IMR-90 (cell line): ENCODE results near the gene SH3BP5. TPM values are rescaled to one million over a fixed set of nuclear protein-coding genes. Genes with fewer than 3 reads are reported as not detected.

Source experiments
- ATAC-seq: fragments of 200-7000 bp; cut with Tn5 transposase; 2 replicates; pipeline ENCODE4 v1.9.1; 2020; ENCODE audit warnings: low read depth, mild to moderate bottlenecking, moderate library complexity
- BruUV-seq: library from RNA; stranded (reverse); fragments of 400-500 nt; replicated peaks from 2 replicates; lab custom pipeline; 2021; lab: Mats Ljungman, UMichigan
- CTCF ChIA-PET: fragments of 300-600 bp; formaldehyde crosslinking; extraction: SDS; loops from one replicate; lab custom pipeline; 2021; ENCODE audit warnings: antibody characterized with exemption; lab: Yijun Ruan, JAX
- POLR2A ChIA-PET: fragments of 300-600 bp; sonication (Branson Sonifier 250); formaldehyde crosslinking; loops from one replicate; lab custom pipeline; 2022; ENCODE audit warnings: antibody characterized with exemption; ENCODE audit not compliant: unreplicated experiment; lab: Charles Lee
- DNase-seq: peaks from one replicate; pipeline ENCODE4 v3.0.0; 2013
- H2AFZ ChIP-seq: replicated peaks from 2 replicates; pipeline ENCODE3; 2013; ENCODE audit warnings: low read length, mild to moderate bottlenecking; ENCODE audit not compliant: poor library complexity
- H2AK5ac ChIP-seq: 2 replicates; pipeline ENCODE4 v1.6.1; 2013; ENCODE audit warnings: low read depth, low read length, inconsistent platforms
- H2AK9ac ChIP-seq: replicated peaks from 2 replicates; pipeline ENCODE3; 2013; ENCODE audit warnings: mild to moderate bottlenecking, low read depth, low read length, moderate library complexity; ENCODE audit not compliant: poor library complexity
- H2BK120ac ChIP-seq: 2 replicates; pipeline ENCODE4 v1.6.1; 2013; ENCODE audit warnings: low read depth, low read length, inconsistent platforms
- H2BK15ac ChIP-seq: 3 replicates; pipeline ENCODE4 v1.6.1; 2013; ENCODE audit warnings: low read depth, low read length, inconsistent platforms
- H2BK20ac ChIP-seq: 2 replicates; pipeline ENCODE4 v1.6.1; 2013; ENCODE audit warnings: low read depth, mild to moderate bottlenecking, inconsistent platforms, low read length, moderate library complexity
- H2BK5ac ChIP-seq: 2 replicates; pipeline ENCODE4 v1.6.1; 2013; ENCODE audit warnings: mild to moderate bottlenecking, low read depth, low read length, inconsistent platforms; ENCODE audit not compliant: poor library complexity, severe bottlenecking
- H3K14ac ChIP-seq: replicated peaks from 2 replicates; pipeline ENCODE4 v1.6.1; 2013; ENCODE audit warnings: low read depth, low read length, inconsistent platforms
- H3K18ac ChIP-seq: 2 replicates; pipeline ENCODE4 v1.6.1; 2013; ENCODE audit warnings: low read depth, low read length, control low read depth
- H3K23ac ChIP-seq: 2 replicates; pipeline ENCODE4 v1.6.1; 2013; ENCODE audit warnings: low read depth, low read length, inconsistent platforms
- H3K27ac ChIP-seq: 2 replicates; pipeline ENCODE4 v1.5.1; 2013; ENCODE audit warnings: mild to moderate bottlenecking, control low read depth, low read length; ENCODE audit not compliant: insufficient read depth
- H3K27me3 ChIP-seq: 2 replicates; pipeline ENCODE4 v1.6.1; 2013; ENCODE audit warnings: low read length; ENCODE audit not compliant: control insufficient read depth, insufficient read depth
- H3K36me3 ChIP-seq: 2 replicates; pipeline ENCODE4 v1.6.1; 2013; ENCODE audit warnings: low read length, mixed read lengths; ENCODE audit not compliant: control insufficient read depth, insufficient read depth
- H3K4ac ChIP-seq: 2 replicates; pipeline ENCODE4 v1.6.1; 2013; ENCODE audit warnings: low read depth, low read length, inconsistent platforms
- H3K4me1 ChIP-seq: 2 replicates; pipeline ENCODE4 v1.6.1; 2013; ENCODE audit warnings: low read length, mixed read lengths; ENCODE audit not compliant: control insufficient read depth, insufficient read depth
- H3K4me2 ChIP-seq: 2 replicates; pipeline ENCODE4 v1.6.1; 2013; ENCODE audit warnings: low read depth, mild to moderate bottlenecking, control low read depth, low read length, moderate library complexity
- H3K4me3 ChIP-seq: 2 replicates; pipeline ENCODE4 v1.5.1; 2013; ENCODE audit warnings: low read depth, mild to moderate bottlenecking, control low read depth, low read length, moderate library complexity; ENCODE audit not compliant: insufficient read depth
- H3K56ac ChIP-seq: 2 replicates; pipeline ENCODE4 v1.6.1; 2013; ENCODE audit warnings: low read length, inconsistent platforms; ENCODE audit not compliant: insufficient read depth; ENCODE audit errors: extremely low read depth
- H3K79me1 ChIP-seq, 2 experiments: 2 replicates each; pipeline ENCODE4 v1.6.1; 2013; ENCODE audit warnings: low read length in 2 of 2, inconsistent platforms in 1 of 2, low read depth in 1 of 2
- H3K9ac ChIP-seq: 2 replicates; pipeline ENCODE4 v1.6.1; 2013; ENCODE audit warnings: low read depth, low read length, control low read depth
- H3K9me1 ChIP-seq: 2 replicates; pipeline ENCODE4 v1.6.1; 2013; ENCODE audit warnings: low read length, inconsistent platforms; ENCODE audit not compliant: insufficient read depth
- H3K9me3 ChIP-seq: 2 replicates; pipeline ENCODE4 v1.6.1; 2013; ENCODE audit warnings: low read length; ENCODE audit not compliant: control insufficient read depth, insufficient read depth
- H4K20me1 ChIP-seq: 2 replicates; pipeline ENCODE4 v1.6.1; 2013; ENCODE audit warnings: low read length, inconsistent platforms; ENCODE audit not compliant: insufficient read depth
- H4K5ac ChIP-seq: 2 replicates; pipeline ENCODE4 v1.6.1; 2013; ENCODE audit warnings: mild to moderate bottlenecking, low read depth, low read length, control low read depth
- H4K8ac ChIP-seq, 2 experiments: 2 replicates each; pipeline ENCODE4 v1.6.1; 2013; ENCODE audit warnings: low read depth in 2 of 2, low read length in 2 of 2, control low read depth in 1 of 2, inconsistent platforms in 1 of 2
- H4K91ac ChIP-seq: 2 replicates; pipeline ENCODE4 v1.6.1; 2013; ENCODE audit warnings: low read depth, low read length, inconsistent platforms; ENCODE audit not compliant: insufficient read depth
- BHLHE40 ChIP-seq: fragments of 150-350 bp; IDR thresholded peaks from 2 replicates; pipeline ENCODE4 v1.6.1; 2016; ENCODE audit warnings: mild to moderate bottlenecking, low read depth, low read length
- CEBPB ChIP-seq: IDR thresholded peaks from 2 replicates; pipeline ENCODE4 v1.6.1; 2012; ENCODE audit warnings: low read depth, low read length, improper control_type of control experiment
- CHD1 ChIP-seq: IDR thresholded peaks from 2 replicates; pipeline ENCODE4 v1.6.1; 2012; ENCODE audit warnings: low read depth, low read length, improper control_type of control experiment
- CTCF ChIP-seq: conservative IDR thresholded peaks from 2 replicates; pipeline ENCODE4 v1.5.1; 2012; ENCODE audit warnings: mild to moderate bottlenecking, low read depth, low read length, improper control_type of control experiment
- ELK1 ChIP-seq: fragments of 150-350 bp; IDR thresholded peaks from 2 replicates; pipeline ENCODE4 v1.6.1; 2016; ENCODE audit warnings: low read depth, mild to moderate bottlenecking, low read length, moderate library complexity, borderline replicate concordance
- FOS ChIP-seq: fragments of 150-350 bp; IDR thresholded peaks from 2 replicates; pipeline ENCODE4 v1.6.1; 2016; ENCODE audit warnings: low read depth, low read length
- MAFK ChIP-seq: IDR thresholded peaks from 2 replicates; pipeline ENCODE4 v1.6.1; 2012; ENCODE audit warnings: low read depth, low read length, improper control_type of control experiment
- MAZ ChIP-seq: IDR thresholded peaks from 2 replicates; pipeline ENCODE4 v1.6.1; 2012; ENCODE audit warnings: low read depth, mild to moderate bottlenecking, low read length, improper control_type of control experiment, moderate library complexity, borderline replicate concordance
- MXI1 ChIP-seq: IDR thresholded peaks from 2 replicates; pipeline ENCODE4 v1.6.1; 2012; ENCODE audit warnings: low read depth, mild to moderate bottlenecking, low read length, moderate library complexity, borderline replicate concordance
- NFE2L2 ChIP-seq: fragments of 150-350 bp; IDR thresholded peaks from 2 replicates; pipeline ENCODE4 v1.6.1; 2016; ENCODE audit warnings: low read depth, mild to moderate bottlenecking, low read length
- POLR2A ChIP-seq: IDR thresholded peaks from 2 replicates; pipeline ENCODE4 v1.6.1; 2012; ENCODE audit warnings: mild to moderate bottlenecking, low read depth, low read length
- RAD21 ChIP-seq: IDR thresholded peaks from 2 replicates; pipeline ENCODE4 v1.6.1; 2012; ENCODE audit warnings: low read length, improper control_type of control experiment
- RCOR1 ChIP-seq: IDR thresholded peaks from 2 replicates; pipeline ENCODE4 v1.6.1; 2012; ENCODE audit warnings: mild to moderate bottlenecking, low read length, improper control_type of control experiment; ENCODE audit not compliant: insufficient replicate concordance
- RFX5 ChIP-seq: IDR thresholded peaks from 2 replicates; pipeline ENCODE4 v1.8.0; 2012; ENCODE audit warnings: low read depth, mild to moderate bottlenecking, low read length, moderate library complexity
- SMC3 ChIP-seq: fragments of 150-350 bp; IDR thresholded peaks from 2 replicates; pipeline ENCODE4 v1.6.1; 2016; ENCODE audit warnings: low read depth, mild to moderate bottlenecking, antibody characterized with exemption, low read length, moderate library complexity
- USF2 ChIP-seq: fragments of 150-350 bp; IDR thresholded peaks from 2 replicates; pipeline ENCODE4 v1.6.1; 2017; ENCODE audit warnings: mild to moderate bottlenecking, antibody characterized with exemption, low read length, low read depth
- WGBS, 2 experiments: methylation state at CpG; one replicate each; pipeline versions ENCODE4 v1.1.5 to v1.1.7; 2013; ENCODE audit warnings: missing lambda C conversion rate in 2 of 2; ENCODE audit not compliant: insufficient read length in 1 of 2; ENCODE audit errors: extremely low coverage in 2 of 2; 5-methylcytosine and 5-hydroxymethylcytosine counted together
- dilution Hi-C: fragments of 300-500 bp; cut with HindIII; formaldehyde crosslinking; loops from one replicate; pipeline ENCODE4 v1.14.3; 2018; ENCODE audit warnings: low sequenced_read_pairs; ENCODE audit not compliant: unreplicated experiment
- in situ Hi-C: fragments of 300-500 bp; cut with MboI; formaldehyde crosslinking; loops from 3 replicates; pipeline ENCODE4 v1.14.3; 2019; ENCODE audit warnings: low sequenced_read_pairs, inconsistent platforms, mixed read lengths
- intact Hi-C: fragments of 100-400 bp; cut with micrococcal nuclease; formaldehyde crosslinking; loops from 2 replicates; pipeline ENCODE4 v1.10.0; 2022
- polyA plus RNA-seq, 3 experiments: library from polyadenylated mRNA; depleted of rRNA; stranded (reverse); fragments of >200 nt; gene quantifications; 2 replicates each; pipeline ENCODE4 v1.2.3, GENCODE V29; 2012; ENCODE audit warnings: low replicate concordance in 1 of 3
- total RNA-seq: library from RNA; depleted of rRNA; stranded (reverse); fragments of >200 nt; gene quantifications from 2 replicates; pipeline ENCODE4 v1.2.3, GENCODE V29; 2012

The SH3BP5 gene
- total and polyA plus RNA-seq, 2 of the 4 experiments (the other 2 are of a cell fraction), result 14.0 to 23.5 TPM

DNA sequence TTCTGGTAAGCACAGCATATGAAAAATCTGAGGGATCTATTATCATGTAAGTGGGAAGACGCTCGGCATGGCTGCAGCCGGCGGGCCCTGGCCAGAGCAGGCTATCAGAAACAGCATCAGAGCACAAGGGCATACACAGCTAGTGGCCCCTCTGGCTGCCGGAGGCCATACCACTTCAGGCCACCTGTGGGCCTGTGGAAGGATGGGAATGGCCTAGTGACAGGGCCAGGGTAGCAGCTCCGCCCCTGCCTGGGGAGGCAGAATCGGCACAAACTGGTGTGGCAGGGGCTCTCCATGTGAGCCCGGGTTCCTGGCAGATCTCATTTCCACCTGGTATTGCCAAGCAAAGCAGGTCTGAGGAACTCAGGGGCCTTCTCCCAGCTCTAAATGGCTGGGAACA lies 46.4 kb downstream of the SH3BP5 start:
- Histone ChIP-seq H4K20me1 (no peaks in the 10 kb centered on the region), H3K9me3 (no peaks in the 10 kb centered on the region), H3K9ac (no peak overlapping the region), H2BK5ac (no peak overlapping the region), H4K5ac (no peak overlapping the region), H3K14ac (no peak overlapping the region), H3K27ac (no peak overlapping the region), H3K9me1 (no peaks in the 10 kb centered on the region), H3K56ac (no peak overlapping the region), H3K23ac (no peak overlapping the region), H3K4ac (no peak overlapping the region), H3K4me3 (no peak overlapping the region), H4K8ac (no peak overlapping the region), H3K36me3 (no peaks in the 10 kb centered on the region), H2AFZ (no peak overlapping the region), H2AK5ac (no peak overlapping the region), H2BK20ac (no peak overlapping the region), H3K27me3 (no peaks in the 10 kb centered on the region), H2BK15ac (no peak overlapping the region), H2AK9ac (no peak overlapping the region), H3K4me1 (peaks cover 6% of the 10 kb centered on the region), H3K79me1 (peaks cover 0 to 3% of the 10 kb centered on the region in 2 experiments; a peak in 1 of 4 replicates), H4K91ac (no peak overlapping the region), H3K4me2 (no peak overlapping the region), H2BK120ac (no peak overlapping the region), H3K18ac (no peak overlapping the region)
- intact Hi-C loops (no loop called here), dilution Hi-C loops (no loop called here), in situ Hi-C loops (no loop called here)
- DNase-seq (no peak), ATAC-seq (no peak)
- TF ChIP-seq POLR2A (no peak), ELK1 (no peak), MAFK (no peak), RAD21 (no peak), MXI1 (no peak), RFX5 (no peak), MAZ (no peak), NFE2L2 (no peak), BHLHE40 (no peak), SMC3 (no peak), CEBPB (no peak), CTCF (no peak), USF2 (no peak), FOS (no peak), RCOR1 (no peak), CHD1 (no peak)
- ChIA-PET POLR2A (no interaction called here), CTCF (interaction anchor here (0.8 kb wide), 1 partner anchor 18 kb away, joined by 4 read pairs; no protein-coding TSS in a partner anchor)
- BruUV-seq, result no TSS peak
- WGBS, 2 experiments, result 67% methylated on average over 4 of the region's 8 CpGs; no CpG with 5 or more reads in 1 of the 2 experiments
